WERI-Rb-1 (cell line): ENCODE data around the gene TTC31.

Experiments
- DNase-seq: peaks from one replicate; pipeline ENCODE4 v3.0.0-alpha.2; 2020
- H3K27ac ChIP-seq: fragments of 250-450 bp; sonication (Bioruptor Pico); 2 replicates; pipeline ENCODE4 v1.5.1; 2020; ENCODE audit warnings: mild to moderate bottlenecking, moderate library complexity
- H3K27me3 ChIP-seq: fragments of 250-450 bp; sonication (Bioruptor Pico); 2 replicates; pipeline ENCODE4 v1.5.1; 2021; ENCODE audit warnings: mild to moderate bottlenecking, low read depth, moderate library complexity; ENCODE audit not compliant: insufficient read depth, severe bottlenecking
- H3K36me3 ChIP-seq: fragments of 250-450 bp; sonication (Bioruptor Pico); 2 replicates; pipeline ENCODE4 v1.5.1; 2020; ENCODE audit warnings: mild to moderate bottlenecking, moderate library complexity
- H3K4me3 ChIP-seq: 2 replicates; pipeline ENCODE4 v1.5.1; 2011; ENCODE audit warnings: low read depth, mild to moderate bottlenecking, control low read depth, low read length
- H3K9me3 ChIP-seq: fragments of 250-450 bp; sonication (Bioruptor Pico); 2 replicates; pipeline ENCODE4 v1.5.1; 2021; ENCODE audit warnings: mild to moderate bottlenecking, moderate library complexity; ENCODE audit not compliant: severe bottlenecking
- CTCF ChIP-seq: IDR thresholded peaks from 2 replicates; pipeline ENCODE4 v1.5.1; 2011; ENCODE audit warnings: low read depth, mild to moderate bottlenecking, control low read depth, inconsistent platforms, low read length

TTC31 gene

GRCh38 chr2:74502147-74502719, 19.4 kb downstream of the TTC31 start:
- Histone ChIP-seq H3K36me3 (peaks cover 33% of the 10 kb centered on the region), H3K27ac (peak overlapping the region; percentile 71), H3K27me3 (no peaks in the 10 kb centered on the region), H3K4me3 (peak overlapping the region; percentile 13), H3K9me3 (no peaks in the 10 kb centered on the region)
- TF ChIP-seq CTCF: no peak
- no peak for DNase-seq

GRCh38 chr2:74502720-74503505, 20.0 kb downstream of the TTC31 start:
- Histone ChIP-seq H3K9me3 (no peaks in the 10 kb centered on the region), H3K36me3 (peaks cover 36% of the 10 kb centered on the region), H3K4me3 (no peak overlapping the region), H3K27ac (peak overlapping the region; percentile 71), H3K27me3 (no peaks in the 10 kb centered on the region)
- no peak for TF ChIP-seq CTCF
- no peak for DNase-seq

GRCh38 chr2:74503506-74504475, 20.9 kb downstream of the TTC31 start:
- Histone ChIP-seq H3K36me3 (peaks cover 34% of the 10 kb centered on the region), H3K4me3 (no peak overlapping the region), H3K27me3 (no peaks in the 10 kb centered on the region), H3K27ac (no peak overlapping the region), H3K9me3 (no peaks in the 10 kb centered on the region)
- no peak for TF ChIP-seq CTCF
- no peak for DNase-seq

GRCh38 chr2:74504591-74504990, 21.7 kb downstream of the TTC31 start:
- no peak overlapping the region for H3K27ac ChIP-seq
- no peak for DNase-seq
- TF ChIP-seq CTCF: no peak
- no peaks in the 10 kb centered on the region for H3K9me3 ChIP-seq
- peaks cover 32% of the 10 kb centered on the region for H3K36me3 ChIP-seq
- H3K27me3 ChIP-seq: no peaks in the 10 kb centered on the region
- no peak overlapping the region for H3K4me3 ChIP-seq

GRCh38 chr2:74505448-74506246, 22.8 kb downstream of the TTC31 start:
- Histone ChIP-seq H3K27ac (peak overlapping the region; percentile 10; the same call in 1 of the 2 replicates), H3K4me3 (no peak overlapping the region), H3K9me3 (no peaks in the 10 kb centered on the region), H3K27me3 (no peaks in the 10 kb centered on the region), H3K36me3 (peaks cover 32% of the 10 kb centered on the region)
- no peak for TF ChIP-seq CTCF
- DNase-seq: no peak
